Stimulated activated CD4-positive, alpha-beta T cell treated with anti-CD3 and anti-CD28 coated beads, Interleukin-4, amount 100 ng/mL, for 1 hour (primary cell): ENCODE measurements around the gene UCHL3.
A peak's percentile ranks its signal among the peaks of the same experiment; 100 is the strongest.

Experiments used
- DNase-seq: peaks from one replicate; pipeline ENCODE4 v3.0.0-alpha.2; 2020

The UCHL3 gene

GRCh38 chr13:75633285-75633684 is 83.7 kb downstream of the UCHL3 start:
- DNase-seq, result no peak

GRCh38 chr13:75635101-75635827 is 85.7 kb downstream of the UCHL3 start:
- DNase-seq, result peak; percentile 5

GRCh38 chr13:75635828-75636435 is 86.3 kb downstream of the UCHL3 start, which contains the start of gene LMO7:
TSS of gene LMO7 (plus strand) at chr13:75636330. CDS start at chr13:75636658, 328 bp downstream.
- DNase-seq, result peak; percentile 40

GRCh38 chr13:75636436-75637180 is 87.0 kb downstream of the UCHL3 start:
- peak; percentile 35 for DNase-seq

- no peak for DNase-seq
Observed at GRCh38 chr13:75637181-75637750, 87.7 kb downstream of the UCHL3 start.

GRCh38 chr13:75639454-75639853 is 89.9 kb downstream of the UCHL3 start:
- no peak for DNase-seq

- DNase-seq, result no peak
Observed at GRCh38 chr13:75641026-75641425, 91.4 kb downstream of the UCHL3 start.

GRCh38 chr13:75643182-75643581 is 93.6 kb downstream of the UCHL3 start:
- DNase-seq, result no peak

- no peak for DNase-seq
Observed at GRCh38 chr13:75643693-75644092, 94.1 kb downstream of the UCHL3 start.

- DNase-seq, result no peak
Observed at GRCh38 chr13:75645141-75645540, 95.5 kb downstream of the UCHL3 start.

GRCh38 chr13:75647126-75647784 is 97.7 kb downstream of the UCHL3 start:
- DNase-seq, result no peak

- DNase-seq, result no peak
Observed at GRCh38 chr13:75648446-75648845, 98.9 kb downstream of the UCHL3 start.

GRCh38 chr13:75651013-75651412 is 101.4 kb downstream of the UCHL3 start:
- DNase-seq, result no peak

GRCh38 chr13:75652726-75653125 is 103.1 kb downstream of the UCHL3 start:
- DNase-seq, result no peak
